CD4-positive, alpha-beta T cell treated with Interleukin-1 beta for 1 hour (primary cell): Measurements from ENCODE around the gene TMSB15C.

Source experiments
- DNase-seq, 2 donors: peaks; one replicate each; pipeline ENCODE4 v3.0.0-alpha.2; 2020 to 2022

The TMSB15C gene

DNA sequence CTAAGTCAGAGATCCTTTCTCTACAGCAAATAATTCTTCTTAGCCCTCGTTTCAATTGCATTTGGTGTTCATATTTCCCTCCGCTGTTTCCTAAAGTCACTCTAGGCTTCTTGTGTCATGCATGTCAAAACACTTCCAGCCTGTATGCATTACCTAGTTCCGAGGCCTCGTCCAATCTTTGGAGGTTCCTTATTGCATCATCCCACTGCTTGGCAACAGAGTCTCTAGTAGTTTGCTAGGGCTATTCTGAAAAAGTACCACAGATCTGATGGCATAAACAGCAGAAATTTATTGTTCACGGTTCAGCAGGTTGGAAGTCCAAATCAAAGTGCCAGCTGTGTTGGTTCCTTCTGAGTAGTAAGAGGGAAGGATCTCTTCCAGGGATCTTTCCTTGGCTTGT is 30.4 kb downstream of the TMSB15C start:
- no peak for DNase-seq

DNA sequence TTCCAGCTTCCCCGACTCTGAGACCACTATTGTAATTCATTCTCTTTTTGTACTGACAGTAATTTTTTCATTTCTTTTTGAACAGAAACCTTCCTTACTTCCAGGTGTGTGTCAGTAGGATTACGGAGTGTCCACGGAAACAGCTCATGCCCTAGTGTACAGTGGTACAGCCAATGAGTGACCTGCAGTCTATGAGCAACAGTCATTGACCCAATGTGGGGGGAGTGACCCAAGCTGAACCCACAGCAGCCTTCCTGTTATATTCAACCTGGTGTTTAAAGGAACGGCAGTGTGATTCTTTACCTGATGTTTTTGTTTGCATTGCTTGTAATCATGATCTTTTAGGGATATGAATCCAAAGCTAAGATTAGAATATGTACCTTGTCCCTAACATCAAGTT is 35.0 kb downstream of the TMSB15C start:
- no peak for DNase-seq

DNA sequence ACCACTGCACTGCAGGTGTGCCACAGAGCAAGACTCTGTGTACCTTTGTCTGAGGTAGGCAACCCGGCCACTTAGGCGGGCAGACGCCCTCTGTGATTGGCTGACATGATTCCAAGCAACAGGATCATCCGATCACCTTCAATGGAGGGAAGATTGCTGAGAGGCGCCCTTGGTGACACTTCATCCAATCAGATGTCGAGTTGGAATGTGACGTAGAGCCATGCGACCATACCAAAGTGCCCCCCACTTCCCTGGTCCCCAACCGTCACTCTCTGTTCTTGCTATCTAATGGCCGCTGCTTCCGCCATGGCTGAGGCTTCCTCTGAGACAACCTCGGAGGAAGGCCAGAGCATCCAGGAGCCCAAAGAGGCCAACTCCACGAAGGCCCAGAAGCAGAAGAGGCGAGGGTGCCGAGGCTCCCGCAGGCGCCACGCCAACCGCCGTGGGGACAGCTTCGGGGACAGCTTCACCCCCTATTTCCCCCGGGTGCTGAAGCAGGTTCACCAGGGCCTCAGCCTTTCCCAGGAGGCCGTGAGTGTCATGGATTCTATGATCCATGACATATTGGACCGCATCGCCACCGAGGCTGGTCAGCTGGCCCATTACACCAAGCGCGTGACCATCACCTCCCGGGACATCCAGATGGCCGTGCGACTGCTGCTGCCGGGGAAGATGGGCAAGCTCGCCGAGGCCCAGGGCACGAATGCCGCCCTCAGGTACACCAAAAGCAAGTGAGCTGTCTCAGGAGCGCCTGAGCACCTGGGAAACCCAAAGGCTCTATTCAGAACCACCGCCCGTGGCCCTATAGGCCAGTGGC is 36.1 kb downstream of the TMSB15C start, which contains the start of gene H2BW2:
TSS of gene H2BW2 (plus strand) at position 268 of the 817 bp plus-strand sequence. CDS start at position 307, 39 bp downstream.
- DNase-seq: no peak
